SK-N-SH (cell line): Measurements from ENCODE around the gene CDK10. TPM values are rescaled to one million over a fixed set of nuclear protein-coding genes. Genes with fewer than 3 reads are reported as not detected.

Source experiments
- CTCF ChIA-PET: fragments of 300-600, 350-600 bp; formaldehyde crosslinking; extraction: SDS; loops from one replicate; lab custom pipeline; 2021; lab: Yijun Ruan, JAX
- POLR2A ChIA-PET: fragments of 350-600 bp; sonication (Branson Sonifier 250); formaldehyde crosslinking; extraction: SDS; loops from one replicate; lab custom pipeline; 2020; ENCODE audit warnings: antibody characterized with exemption, inconsistent platforms; lab: Yijun Ruan, JAX
- DNase-seq: peaks from one replicate; pipeline ENCODE4 v3.0.0; 2012
- H2AFZ ChIP-seq: fragments of 200-600 bp; sonication (generic); 2 replicates; pipeline ENCODE4 v1.8.1; 2016; ENCODE audit warnings: antibody characterized with exemption, mild to moderate bottlenecking, low read depth
- H3F3A ChIP-seq: fragments of 200-600 bp; sonication (generic); replicated peaks from 2 replicates; pipeline ENCODE3; 2016; ENCODE audit warnings: antibody characterized with exemption, mild to moderate bottlenecking; ENCODE audit not compliant: insufficient read depth
- H3K27ac ChIP-seq, 2 experiments: fragments of 200-500 bp in 1 of 2; fragments of 200-600 bp in 1 of 2; sonication (Bioruptor generic) in 1 of 2; sonication (generic), shearing (Covaris generic) in 1 of 2; 2 replicates each; pipeline versions ENCODE4 v1.5.1 to v1.6.1; 2014 to 2016; ENCODE audit warnings: low read depth in 2 of 2, inconsistent platforms in 1 of 2, low read length in 1 of 2, mild to moderate bottlenecking in 1 of 2, mixed read lengths in 1 of 2
- H3K27me3 ChIP-seq: fragments of 200-600 bp; sonication (generic), shearing (Covaris generic); 2 replicates; pipeline ENCODE4 v1.6.1; 2016; ENCODE audit warnings: mixed run types; ENCODE audit not compliant: insufficient read depth
- H3K36me3 ChIP-seq, 2 experiments: fragments of 200-500 bp in 1 of 2; fragments of 200-600 bp in 1 of 2; sonication (Bioruptor generic) in 1 of 2; sonication (generic) in 1 of 2; replicated peaks in 1 of 2; 2 replicates each; pipeline versions ENCODE3 to v1.5.1; 2014 to 2016; ENCODE audit warnings: low read length in 1 of 2, mild to moderate bottlenecking in 1 of 2; ENCODE audit not compliant: insufficient read depth in 2 of 2, control insufficient read depth in 1 of 2
- H3K4me1 ChIP-seq, 2 experiments: fragments of 200-500 bp in 1 of 2; fragments of 200-600 bp in 1 of 2; sonication (Bioruptor generic) in 1 of 2; sonication (generic), shearing (Covaris generic) in 1 of 2; 2 replicates each; pipeline versions ENCODE4 v1.5.1 to v1.6.1; 2014 to 2016; ENCODE audit warnings: low read depth in 1 of 2, low read length in 1 of 2, mixed run types in 1 of 2; ENCODE audit not compliant: insufficient read depth in 2 of 2, control insufficient read depth in 1 of 2
- H3K4me2 ChIP-seq: fragments of 200-600 bp; sonication (generic), shearing (Covaris generic); 2 replicates; pipeline ENCODE4 v1.6.1; 2017; ENCODE audit warnings: mixed run types
- H3K4me3 ChIP-seq, 2 experiments: fragments of 200-500 bp in 1 of 2; fragments of 200-600 bp in 1 of 2; sonication (Bioruptor generic) in 1 of 2; sonication (generic), shearing (Covaris generic) in 1 of 2; 2 replicates each; pipeline versions ENCODE4 v1.5.1 to v1.8.1; 2014 to 2016; ENCODE audit warnings: low read depth in 2 of 2, inconsistent platforms in 1 of 2, low read length in 1 of 2, mild to moderate bottlenecking in 1 of 2, mixed read lengths in 1 of 2, moderate library complexity in 1 of 2
- H3K79me2 ChIP-seq: fragments of 200-600 bp; sonication (generic); 2 replicates; pipeline ENCODE4 v1.8.1; 2017; ENCODE audit warnings: mild to moderate bottlenecking; ENCODE audit not compliant: insufficient read depth
- H3K9ac ChIP-seq: fragments of 200-600 bp; sonication (generic); 2 replicates; pipeline ENCODE4 v1.6.1; 2017; ENCODE audit warnings: mixed run types
- H3K9me2 ChIP-seq: fragments of 200-600 bp; sonication (generic); 2 replicates; pipeline ENCODE4 v1.6.1; 2017; ENCODE audit warnings: mixed run types
- H3K9me3 ChIP-seq: fragments of 200-600 bp; sonication (generic); 2 replicates; pipeline ENCODE4 v1.6.1; 2017; ENCODE audit warnings: mixed run types, mild to moderate bottlenecking, moderate library complexity
- H4K20me1 ChIP-seq: fragments of 200-600 bp; sonication (generic); 2 replicates; pipeline ENCODE4 v1.6.1; 2017; ENCODE audit warnings: mild to moderate bottlenecking, mixed run types; ENCODE audit not compliant: insufficient read depth
- EP300 ChIP-seq, 2 experiments: IDR thresholded peaks; 2 replicates each; pipeline versions ENCODE4 v1.4.0 to v1.6.1; 2012; ENCODE audit warnings: borderline replicate concordance in 1 of 2, low read depth in 1 of 2, low read length in 1 of 2
- FOSL2 ChIP-seq: IDR thresholded peaks from 2 replicates; pipeline ENCODE4 v1.4.0; 2012; ENCODE audit warnings: low read depth, mild to moderate bottlenecking, moderate library complexity, borderline replicate concordance
- FOXM1 ChIP-seq: IDR thresholded peaks from 2 replicates; pipeline ENCODE4 v1.4.0; 2012; ENCODE audit warnings: low read depth, mild to moderate bottlenecking
- IRF3 ChIP-seq: fragments of 150-350 bp; IDR thresholded peaks from 2 replicates; pipeline ENCODE4 v1.6.1; 2016; ENCODE audit warnings: mild to moderate bottlenecking, low read depth, low read length
- JUND ChIP-seq: IDR thresholded peaks from 2 replicates; pipeline ENCODE4 v1.4.0; 2012
- MEF2A ChIP-seq: IDR thresholded peaks from 2 replicates; pipeline ENCODE4 v1.4.0; 2012; ENCODE audit warnings: low read depth, borderline replicate concordance
- NFIC ChIP-seq: IDR thresholded peaks from 2 replicates; pipeline ENCODE4 v1.4.0; 2012; ENCODE audit warnings: borderline replicate concordance
- NRF1 ChIP-seq: IDR thresholded peaks from 2 replicates; pipeline ENCODE4 v1.6.1; 2012; ENCODE audit warnings: low read depth, mild to moderate bottlenecking, low read length
- POLR2AphosphoS5 ChIP-seq: IDR thresholded peaks from 2 replicates; pipeline ENCODE4 v1.6.1; 2012; ENCODE audit warnings: low read depth, low read length
- RCOR1 ChIP-seq: fragments of 150-350 bp; IDR thresholded peaks from 2 replicates; pipeline ENCODE4 v1.6.1; 2017; ENCODE audit warnings: antibody characterized with exemption, low read length
- REST ChIP-seq: IDR thresholded peaks from 2 replicates; pipeline ENCODE4 v1.6.1; 2012; ENCODE audit warnings: mild to moderate bottlenecking, low read depth, low read length, moderate library complexity
- RFX5 ChIP-seq: IDR thresholded peaks from 2 replicates; pipeline ENCODE4 v1.6.1; 2012; ENCODE audit warnings: mild to moderate bottlenecking, improper control_type of control experiment, low read length
- RXRA ChIP-seq: IDR thresholded peaks from 2 replicates; pipeline ENCODE4 v1.4.0; 2012; ENCODE audit warnings: low read depth, mild to moderate bottlenecking, borderline replicate concordance
- SIN3A ChIP-seq: IDR thresholded peaks from 2 replicates; pipeline ENCODE4 v1.6.1; 2012; ENCODE audit warnings: low read depth, mild to moderate bottlenecking, low read length, moderate library complexity, borderline replicate concordance
- TCF12 ChIP-seq: IDR thresholded peaks from 2 replicates; pipeline ENCODE4 v1.4.0; 2012
- YY1 ChIP-seq: IDR thresholded peaks from 2 replicates; pipeline ENCODE4 v1.4.0; 2012; ENCODE audit warnings: low read depth, mild to moderate bottlenecking
- WGBS: methylation state at CpG from one replicate; pipeline ENCODE4 v1.1.6; 2017; ENCODE audit warnings: low lambda C conversion rate; 5-methylcytosine and 5-hydroxymethylcytosine counted together
- polyA plus RNA-seq, 3 experiments: library from polyadenylated mRNA; depleted of rRNA; stranded (reverse); fragments of >200 nt; gene quantifications; 2 replicates each; pipeline ENCODE4 v1.2.3, GENCODE V29; 2012
- TF ChIP-seq, protein P1 (sequence below): fragments of 150-350 bp; IDR thresholded peaks from 2 replicates; pipeline ENCODE4 v1.6.1; 2017; ENCODE audit warnings: antibody characterized with exemption, low read length, low read depth, borderline replicate concordance

Gene CDK10
- polyA plus RNA-seq, 1 of the 3 experiments (the other 2 are of a cell fraction) = 84.7 TPM

DNA sequence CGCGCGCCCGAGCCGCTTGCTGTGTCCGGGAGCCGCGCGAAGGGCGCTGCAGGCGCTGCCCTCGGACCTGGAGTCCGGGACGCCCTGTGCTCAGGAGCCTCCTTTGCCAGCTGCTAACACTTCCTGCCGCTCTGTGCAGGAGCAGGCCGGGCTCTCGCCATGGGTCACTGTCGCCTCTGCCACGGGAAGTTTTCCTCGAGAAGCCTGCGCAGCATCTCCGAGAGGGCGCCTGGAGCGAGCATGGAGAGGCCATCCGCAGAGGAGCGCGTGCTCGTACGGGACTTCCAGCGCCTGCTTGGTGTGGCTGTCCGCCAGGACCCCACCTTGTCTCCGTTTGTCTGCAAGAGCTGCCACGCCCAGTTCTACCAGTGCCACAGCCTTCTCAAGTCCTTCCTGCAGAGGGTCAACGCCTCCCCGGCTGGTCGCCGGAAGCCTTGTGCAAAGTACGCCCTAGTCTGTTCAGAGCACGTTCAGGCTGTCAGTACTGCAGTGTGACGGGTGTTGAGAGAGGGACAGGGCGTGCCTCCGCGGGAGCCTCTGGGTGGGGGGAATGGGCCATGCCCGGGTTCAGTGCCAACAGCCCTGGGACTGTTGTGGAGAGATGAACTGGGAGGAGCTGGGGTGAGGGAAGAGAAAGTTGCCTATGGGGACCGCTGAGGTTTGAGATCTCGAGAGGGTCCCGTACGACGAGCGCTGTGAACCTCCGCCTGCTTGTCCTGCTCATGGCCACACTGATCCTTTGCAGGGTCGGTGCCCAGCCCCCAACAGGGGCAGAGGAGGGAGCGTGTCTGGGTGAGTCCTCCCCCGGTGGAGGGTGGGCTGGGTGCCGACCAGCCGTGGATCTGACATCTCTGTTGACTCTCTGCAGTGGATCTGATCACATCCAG, 36.1 kb downstream of the CDK10 start:
- Histone ChIP-seq H3K27me3 (no peaks in the 10 kb centered on the region), H3F3A (peaks cover 19% of the 10 kb centered on the region), H3K4me1 (peaks cover 21 to 25% of the 10 kb centered on the region in 2 experiments; a peak in 3 of 4 replicates), H3K27ac (peak overlapping the region; percentile 79 to 92), H3K4me2 (peak overlapping the region; percentile 96), H3K36me3 (peaks cover 20 to 21% of the 10 kb centered on the region in 2 experiments), H3K9me3 (no peaks in the 10 kb centered on the region), H3K9ac (peak overlapping the region; percentile 85), H4K20me1 (peaks cover 35% of the 10 kb centered on the region), H3K4me3 (peak overlapping the region; percentile 74 to 92), H3K9me2 (no peaks in the 10 kb centered on the region), H3K79me2 (peaks cover 66% of the 10 kb centered on the region), H2AFZ (no peak overlapping the region)
- DNase-seq = no peak
- 51% methylated on average over 35 of the region's 56 CpGs for WGBS
- TF ChIP-seq RFX5 (no peak), JUND (no peak), IRF3 (no peak), POLR2AphosphoS5 (no peak), TCF12 (no peak), REST (no peak), SIN3A (no peak), NFIC (no peak), FOSL2 (no peak), RCOR1 (no peak), NRF1 (no peak), MEF2A (no peak), RXRA (no peak), EP300 (IDR thresholded peaks at IDR 0.05; ENCODE audit: borderline replicate concordance in 1 of 2, low read depth in 1 of 2, low read length in 1 of 2) (no peak), FOXM1 (no peak), YY1 (no peak)
- TF ChIP-seq, protein P1, sequence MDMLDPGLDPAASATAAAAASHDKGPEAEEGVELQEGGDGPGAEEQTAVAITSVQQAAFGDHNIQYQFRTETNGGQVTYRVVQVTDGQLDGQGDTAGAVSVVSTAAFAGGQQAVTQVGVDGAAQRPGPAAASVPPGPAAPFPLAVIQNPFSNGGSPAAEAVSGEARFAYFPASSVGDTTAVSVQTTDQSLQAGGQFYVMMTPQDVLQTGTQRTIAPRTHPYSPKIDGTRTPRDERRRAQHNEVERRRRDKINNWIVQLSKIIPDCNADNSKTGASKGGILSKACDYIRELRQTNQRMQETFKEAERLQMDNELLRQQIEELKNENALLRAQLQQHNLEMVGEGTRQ = no peak
- ChIA-PET CTCF (interaction anchor here (3.4 kb wide), 1 partner anchor 138 kb away, joined by 13 read pairs; no protein-coding TSS in a partner anchor), POLR2A (interaction anchor here (1.0 kb wide), 1 partner anchor 10 kb away, joined by 3 read pairs; no protein-coding TSS in a partner anchor)
